Chondrocyte (in vitro differentiated cells): ENCODE results near the gene GABRG3. TPM values are rescaled to one million over a fixed set of nuclear protein-coding genes. Genes with fewer than 3 reads are reported as not detected.

ENCODE experiments used
- DNase-seq: peaks from one replicate; pipeline ENCODE4 v3.0.0; 2021; ENCODE audit warnings: mixed read lengths, low spot score
- H3K27ac Mint-ChIP-seq: one replicate; pipeline ENCODE4 v1.8.0; 2021; ENCODE audit warnings: mild to moderate bottlenecking, moderate library complexity, mixed read lengths; ENCODE audit not compliant: unreplicated experiment
- H3K27me3 Mint-ChIP-seq: 2 replicates; pipeline ENCODE4 v1.8.0; 2021; ENCODE audit warnings: low read depth, mixed read lengths
- H3K36me3 Mint-ChIP-seq: 2 replicates; pipeline ENCODE4 v1.8.0; 2021; ENCODE audit warnings: low read depth, mixed read lengths
- H3K4me1 Mint-ChIP-seq: 2 replicates; pipeline ENCODE4 v1.8.0; 2021; ENCODE audit warnings: low read depth, mild to moderate bottlenecking, mixed read lengths
- H3K4me3 Mint-ChIP-seq: one replicate; pipeline ENCODE4 v1.8.0; 2021; ENCODE audit warnings: mild to moderate bottlenecking, moderate library complexity, mixed read lengths; ENCODE audit not compliant: unreplicated experiment
- H3K9me3 Mint-ChIP-seq: 2 replicates; pipeline ENCODE4 v1.8.0; 2021; ENCODE audit warnings: low read depth, mixed read lengths
- CTCF ChIP-seq: fragments of 200-600 bp; sonication (generic); IDR thresholded peaks from 2 replicates; pipeline ENCODE4 v1.5.0; 2021; ENCODE audit warnings: antibody characterized with exemption, mild to moderate bottlenecking, moderate library complexity
- total RNA-seq: library from RNA; stranded (reverse); gene quantifications from 3 replicates; pipeline ENCODE4 v1.2.1, GENCODE V29; 2021

GABRG3 gene
- total RNA-seq, 1 donor from 2014 or later, result not detected

- H3K27ac Mint-ChIP-seq, result no peak overlapping the region
- H3K4me3 Mint-ChIP-seq, result no peak overlapping the region
- no peak for DNase-seq
- H3K9me3 Mint-ChIP-seq, result no peaks in the 10 kb centered on the region
- TF ChIP-seq CTCF, result no peak
- H3K4me1 Mint-ChIP-seq, result no peaks in the 10 kb centered on the region
- H3K36me3 Mint-ChIP-seq, result no peaks in the 10 kb centered on the region
- H3K27me3 Mint-ChIP-seq, result peaks cover 5% of the 10 kb centered on the region
These were observed 570.6 kb downstream of the GABRG3 start for GRCh38 chr15:27541581-27541980.

- TF ChIP-seq CTCF, result no peak
- Mint-ChIP-seq H3K27ac (no peak overlapping the region), H3K9me3 (no peaks in the 10 kb centered on the region), H3K27me3 (no peaks in the 10 kb centered on the region), H3K36me3 (no peaks in the 10 kb centered on the region), H3K4me1 (no peaks in the 10 kb centered on the region), H3K4me3 (no peak overlapping the region)
- no peak for DNase-seq
These were observed 574.7 kb downstream of the GABRG3 start for GRCh38 chr15:27545494-27546255.

- no peak for DNase-seq
- no peaks in the 10 kb centered on the region for H3K36me3 Mint-ChIP-seq
- no peaks in the 10 kb centered on the region for H3K27me3 Mint-ChIP-seq
These were observed 578.8 kb downstream of the GABRG3 start for GRCh38 chr15:27549746-27550145.

GRCh38 chr15:27550635-27551034 is 579.7 kb downstream of the GABRG3 start:
- H3K36me3 Mint-ChIP-seq, result no peaks in the 10 kb centered on the region
- H3K27me3 Mint-ChIP-seq, result no peaks in the 10 kb centered on the region
- no peaks in the 10 kb centered on the region for H3K9me3 Mint-ChIP-seq
- no peaks in the 10 kb centered on the region for H3K4me1 Mint-ChIP-seq
- H3K27ac Mint-ChIP-seq, result no peak overlapping the region
- H3K4me3 Mint-ChIP-seq, result no peak overlapping the region
- TF ChIP-seq CTCF, result no peak
- DNase-seq, result no peak

More at GRCh38 chr15:27549746-27550145, 578.8 kb downstream of the GABRG3 start:
- Mint-ChIP-seq H3K4me1 (no peaks in the 10 kb centered on the region), H3K9me3 (no peaks in the 10 kb centered on the region), H3K27ac (no peak overlapping the region), H3K4me3 (no peak overlapping the region)
- TF ChIP-seq CTCF, result no peak

GRCh38 chr15:27561816-27562215 is 590.8 kb downstream of the GABRG3 start:
- Mint-ChIP-seq H3K36me3 (peaks cover 6% of the 10 kb centered on the region), H3K4me1 (peaks cover 6% of the 10 kb centered on the region), H3K27ac (no peak overlapping the region), H3K4me3 (no peak overlapping the region), H3K27me3 (no peaks in the 10 kb centered on the region), H3K9me3 (peaks cover 40% of the 10 kb centered on the region)
- TF ChIP-seq CTCF, result no peak
- DNase-seq, result no peak
